GM19025 (cell line): ENCODE results near the gene AMMECR1.
A peak's percentile ranks its signal among the peaks of the same experiment; 100 is the strongest.
"Not testable (repeated sequence)": the region's sequence is repeated elsewhere in the genome, so short reads cannot be mapped to it uniquely, and the experiment has no call there.

Experiments
- ATAC-seq: cut with Tn5 transposase; IDR thresholded peaks from one replicate; pipeline ENCODE4 v1.9.1; 2021; ENCODE audit warnings: mild to moderate bottlenecking, low read depth, moderate library complexity; ENCODE audit not compliant: unreplicated experiment

Gene AMMECR1

DNA sequence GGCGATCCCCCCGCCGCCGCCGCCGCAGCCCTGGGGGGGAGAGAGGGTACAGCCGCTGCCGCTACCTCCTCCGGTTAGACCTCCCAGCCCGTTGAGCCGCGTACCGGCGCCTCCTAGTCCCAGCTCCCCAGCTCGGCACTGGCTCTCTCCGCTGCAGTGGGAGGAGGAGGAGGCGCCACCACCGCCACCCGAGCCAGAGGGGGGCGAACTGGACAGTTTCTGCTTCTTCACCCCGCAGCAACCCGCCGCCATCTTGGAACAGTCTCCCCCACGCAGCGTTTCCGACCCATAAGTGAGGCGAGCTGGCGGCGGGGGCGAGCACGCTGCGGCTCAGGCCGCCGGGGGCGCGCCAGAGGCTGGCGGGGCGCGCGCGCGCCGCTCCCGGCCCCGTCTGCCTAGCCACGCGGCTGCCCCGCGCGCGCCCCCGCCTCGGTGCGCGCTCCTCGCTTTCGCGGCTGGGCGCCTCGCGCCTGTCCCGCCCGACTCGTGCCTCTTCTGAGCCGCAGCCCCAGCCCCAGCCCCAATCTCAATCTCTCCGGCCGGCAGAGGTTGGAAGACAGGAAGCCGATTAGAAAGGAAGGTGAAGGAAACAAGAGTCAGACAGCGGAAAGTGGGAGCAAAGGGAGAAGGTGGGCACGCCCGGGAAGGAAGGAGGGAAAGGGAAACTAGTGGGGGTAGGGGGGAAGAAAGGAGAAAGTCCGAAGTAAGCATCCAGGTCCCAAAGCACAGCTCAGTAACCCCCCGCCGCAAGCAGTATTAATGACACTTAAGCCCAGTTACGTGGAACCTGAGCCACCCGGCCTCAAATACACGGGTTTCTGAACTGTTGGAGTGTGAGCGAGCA, at the start of gene AMMECR1:
Gene AMMECR1, minus strand, starts transcription at position 266 of the 844 bp plus-strand sequence. Its CDS starts 14 bp downstream, at position 252.
- ATAC-seq: peak; percentile 76

- ATAC-seq: no peak
Observed at GRCh38 chrX:110363244-110363643, 45.4 kb upstream of the AMMECR1 start.

GRCh38 chrX:110359273-110359672, 41.4 kb upstream of the AMMECR1 start:
- no peak for ATAC-seq

DNA sequence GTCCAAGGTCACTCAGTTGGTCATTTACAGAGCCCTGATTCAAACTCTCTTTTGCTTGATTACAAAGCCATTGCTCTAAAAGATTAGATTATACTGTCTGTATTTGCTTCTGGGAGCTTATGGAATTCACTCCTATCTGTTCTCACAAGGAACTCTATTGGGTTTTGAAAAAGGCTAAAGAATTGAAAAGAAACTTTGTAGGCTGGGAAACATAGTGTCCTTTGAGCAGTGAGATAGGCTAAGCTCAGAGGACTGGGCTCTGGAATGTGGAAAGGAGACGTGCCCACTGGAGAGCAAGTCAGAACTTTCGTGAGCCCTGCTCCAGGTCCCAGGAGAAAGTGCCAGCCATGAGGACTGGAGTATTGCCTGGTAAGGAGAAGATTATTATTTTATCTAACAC, 40.7 kb upstream of the AMMECR1 start, which contains the start of gene RTL9:
Gene RTL9, plus strand, starts transcription at position 301 of the 400 bp plus-strand sequence. CDS start 91,770 bp downstream, outside the sequence.
- no peak for ATAC-seq

DNA sequence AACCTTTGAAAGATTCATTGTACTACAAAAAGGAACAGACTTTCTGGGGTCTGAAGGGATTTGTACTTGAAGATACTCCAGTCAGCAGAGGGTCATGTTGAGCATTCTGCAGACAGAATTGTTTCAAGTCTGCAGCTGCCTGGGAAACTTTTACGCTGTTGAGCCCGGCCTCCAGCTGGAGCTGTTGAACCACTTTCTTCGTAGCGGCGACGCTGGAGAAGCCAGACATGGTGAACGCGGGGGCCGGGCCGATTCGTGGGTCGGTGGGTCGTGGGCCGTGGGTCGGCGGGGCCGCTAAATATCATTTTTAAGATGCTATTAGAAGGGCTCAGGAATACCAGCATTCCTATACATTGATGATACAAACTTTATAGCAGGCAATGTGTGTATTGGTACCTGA, 28.8 kb upstream of the AMMECR1 start:
- no peak for ATAC-seq

DNA sequence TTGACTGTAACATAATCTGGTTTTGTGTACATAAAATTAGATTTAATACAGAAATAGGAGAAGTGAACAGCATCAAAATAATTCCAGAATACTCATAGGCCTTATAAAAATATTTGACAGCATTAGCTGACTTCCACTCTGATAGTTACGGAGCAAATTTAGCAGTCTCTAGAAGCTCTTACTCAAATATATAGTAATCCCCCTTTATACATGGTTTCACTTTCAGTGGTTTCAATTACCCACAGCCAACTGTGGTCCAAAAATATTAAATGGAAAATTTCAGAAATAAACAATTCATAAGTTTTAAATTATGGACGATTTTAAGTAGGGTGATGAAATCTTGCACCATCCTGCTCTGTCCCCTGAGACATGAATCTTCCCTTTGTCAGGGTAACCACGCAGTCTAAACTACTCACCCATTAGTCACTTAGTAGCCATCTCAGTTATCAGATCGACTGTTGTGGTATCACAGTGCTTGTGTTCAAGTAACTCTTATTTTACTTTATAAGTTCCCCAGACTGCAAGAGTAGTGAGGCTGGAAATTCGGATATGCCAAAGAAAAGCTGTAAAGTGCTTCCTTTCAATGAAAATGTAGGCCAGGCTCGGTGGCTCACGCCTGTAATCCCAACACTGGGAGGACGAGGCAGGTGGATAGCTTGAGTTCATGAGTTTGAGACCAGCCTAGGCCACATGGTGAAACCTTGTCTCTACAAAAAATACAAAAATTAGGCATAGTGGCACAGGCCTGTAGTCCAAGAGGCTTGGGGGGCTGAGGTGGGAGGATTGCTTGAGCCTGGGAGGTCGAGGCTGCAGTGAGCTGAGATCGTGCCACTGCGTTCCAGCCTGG, 23.5 kb upstream of the AMMECR1 start:
- ATAC-seq: no peak

GRCh38 chrX:110338935-110339334, 21.1 kb upstream of the AMMECR1 start:
- no peak for ATAC-seq

GRCh38 chrX:110333458-110333857, 15.6 kb upstream of the AMMECR1 start:
- not testable (repeated sequence) for ATAC-seq

- no peak for ATAC-seq
Observed at GRCh38 chrX:110331444-110332030, 13.7 kb upstream of the AMMECR1 start.

DNA sequence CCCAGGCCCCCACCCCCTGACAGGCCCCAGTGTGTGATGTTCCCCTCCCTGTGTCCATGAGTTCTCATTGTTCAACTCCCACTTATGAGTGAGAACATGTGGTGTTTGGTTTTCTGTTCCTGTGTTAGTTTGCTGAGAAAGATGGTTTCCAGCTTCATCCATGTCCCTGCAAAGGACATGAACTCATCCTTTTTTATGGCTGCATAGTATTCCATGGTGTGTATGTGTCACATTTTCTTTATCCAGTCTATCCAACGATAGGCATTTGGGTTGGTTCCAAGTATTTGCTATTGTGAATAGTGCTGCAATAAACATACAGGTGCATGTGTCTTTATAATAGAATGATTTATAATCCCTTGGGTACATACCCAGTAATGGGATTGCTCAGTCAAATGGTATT, 10.7 kb upstream of the AMMECR1 start:
- ATAC-seq: not testable (repeated sequence)

DNA sequence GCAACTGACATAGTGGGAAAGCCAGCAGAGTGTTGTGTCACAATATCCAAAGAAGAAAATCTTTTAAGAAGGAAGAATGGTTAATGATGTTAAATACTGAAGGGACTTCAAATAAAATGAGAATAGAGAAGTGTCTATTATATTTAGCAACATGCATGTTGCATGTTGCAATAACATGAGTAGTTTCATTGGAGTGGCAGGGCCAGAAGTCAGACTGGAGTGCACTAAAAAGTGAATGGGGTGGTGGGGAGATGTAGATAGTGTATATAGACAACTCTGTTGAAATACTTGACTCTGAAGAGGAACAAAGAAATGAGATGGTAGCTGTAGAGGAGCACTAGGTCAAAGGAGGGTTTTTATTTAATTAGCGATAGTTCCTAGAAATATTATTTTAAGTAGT, 9.5 kb upstream of the AMMECR1 start:
- no peak for ATAC-seq

- no peak for ATAC-seq
Observed at GRCh38 chrX:110326712-110327111, 8.8 kb upstream of the AMMECR1 start.

- ATAC-seq: no peak
Observed at GRCh38 chrX:110322603-110323002, 4.7 kb upstream of the AMMECR1 start.

GRCh38 chrX:110321670-110322069, 3.8 kb upstream of the AMMECR1 start:
- ATAC-seq: no peak

- ATAC-seq: no peak
Observed at GRCh38 chrX:110321081-110321480, 3.2 kb upstream of the AMMECR1 start.

GRCh38 chrX:110320381-110320987, 2.6 kb upstream of the AMMECR1 start:
- no peak for ATAC-seq

GRCh38 chrX:110318664-110318968, 731 bp upstream of the AMMECR1 start:
- ATAC-seq: peak; percentile 14

GRCh38 chrX:110317061-110317819, 645 bp downstream of the AMMECR1 start:
- ATAC-seq: peak; percentile 4

DNA sequence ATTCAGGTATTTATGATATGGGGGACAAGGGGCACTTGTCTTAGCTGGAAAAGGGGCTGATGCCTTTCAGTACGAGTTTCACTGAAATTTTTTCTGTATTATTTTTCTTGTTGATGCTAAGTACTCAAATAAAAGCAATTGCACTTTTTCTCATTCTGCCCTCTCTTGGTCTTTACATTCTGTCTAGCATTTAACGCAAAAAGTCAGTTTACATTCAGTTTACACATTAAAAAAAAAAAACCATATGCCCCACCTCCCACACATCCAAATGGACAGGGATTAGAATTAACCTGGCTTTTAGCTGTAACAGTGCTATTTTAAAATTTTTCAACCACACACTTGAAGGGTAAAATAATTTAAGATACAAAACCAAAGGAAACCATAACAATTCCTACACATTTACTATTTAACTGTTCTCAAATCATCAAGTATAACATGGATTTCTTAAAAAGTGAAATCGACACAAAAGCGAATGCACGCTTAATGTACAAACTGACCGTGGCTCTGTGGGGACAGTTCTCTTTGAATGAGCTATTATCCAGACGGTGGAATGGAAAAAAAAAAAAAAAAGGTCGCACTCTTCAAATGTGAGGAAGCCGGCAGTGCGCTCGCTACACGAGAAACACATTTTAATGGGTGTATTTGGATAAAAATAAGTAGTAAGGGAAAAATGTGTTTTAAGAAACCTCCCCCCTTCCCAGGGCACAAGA, 1.4 kb downstream of the AMMECR1 start:
- no peak for ATAC-seq
